ENCODE results near the gene TCTN2.

TCTN2 gene

GRCh38 chr12:123748161-123748560 is 77.2 kb downstream of the TCTN2 start:
- peaks cover 73% of the 10 kb centered on the region for H3K36me3 ChIP-seq (ENCODE audit: control insufficient read depth, low read length)
- H3K4me1 ChIP-seq (ENCODE audit: control insufficient read depth, low read length) = peaks cover 2% of the 10 kb centered on the region
- no peak overlapping the region for H3K27ac ChIP-seq (ENCODE audit: low read depth, low read length)
- no peaks in the 10 kb centered on the region for H3K9me2 ChIP-seq (replicated peaks; ENCODE audit: control insufficient read depth, low read length)
- no peak overlapping the region for H3K4me2 ChIP-seq (ENCODE audit: low read length)
- no peak overlapping the region for H3K4me3 ChIP-seq (ENCODE audit: low read length)
- no peaks in the 10 kb centered on the region for H3F3A ChIP-seq (ENCODE audit: control insufficient read depth, insufficient read depth)
- H3K27me3 ChIP-seq (ENCODE audit: control insufficient read depth, low read length) = no peaks in the 10 kb centered on the region
- H4K20me1 ChIP-seq (ENCODE audit: control insufficient read depth, insufficient read depth, low read depth, low read length) = no peaks in the 10 kb centered on the region
- no peaks in the 10 kb centered on the region for H3K79me2 ChIP-seq (ENCODE audit: control insufficient read depth, low read length)
- TF ChIP-seq CTCF (IDR thresholded peaks at IDR 0.05; ENCODE audit: low read depth, low read length, poor library complexity, severe bottlenecking) (no peak), EZH2phosphoT487 (IDR thresholded peaks at IDR 0.05; ENCODE audit: borderline replicate concordance, low read length) (no peak)
- H3K9me3 ChIP-seq (ENCODE audit: control insufficient read depth, insufficient read depth, low read length) = no peaks in the 10 kb centered on the region

- Histone ChIP-seq H3K4me3 (ENCODE audit: low read length) (no peak overlapping the region), H3K4me2 (ENCODE audit: low read length) (no peak overlapping the region), H4K20me1 (ENCODE audit: control insufficient read depth, insufficient read depth, low read depth, low read length) (no peaks in the 10 kb centered on the region), H3K79me2 (ENCODE audit: control insufficient read depth, low read length) (no peaks in the 10 kb centered on the region), H3K36me3 (ENCODE audit: control insufficient read depth, low read length) (peaks cover 71% of the 10 kb centered on the region), H3K9me3 (ENCODE audit: control insufficient read depth, insufficient read depth, low read length) (no peaks in the 10 kb centered on the region), H3F3A (ENCODE audit: control insufficient read depth, insufficient read depth) (no peaks in the 10 kb centered on the region), H3K9me2 (replicated peaks; ENCODE audit: control insufficient read depth, low read length) (no peaks in the 10 kb centered on the region), H3K27ac (ENCODE audit: low read depth, low read length) (no peak overlapping the region), H3K4me1 (ENCODE audit: control insufficient read depth, low read length) (no peaks in the 10 kb centered on the region), H3K27me3 (ENCODE audit: control insufficient read depth, low read length) (no peaks in the 10 kb centered on the region)
- TF ChIP-seq EZH2phosphoT487 (IDR thresholded peaks at IDR 0.05; ENCODE audit: borderline replicate concordance, low read length) = no peak
- TF ChIP-seq CTCF (IDR thresholded peaks at IDR 0.05; ENCODE audit: low read depth, low read length, poor library complexity, severe bottlenecking) = no peak
Measured at GRCh38 chr12:123748661-123749060, 77.7 kb downstream of the TCTN2 start.

GRCh38 chr12:123749355-123749754 is 78.4 kb downstream of the TCTN2 start:
- H3K9me2 ChIP-seq (replicated peaks; ENCODE audit: control insufficient read depth, low read length) = no peaks in the 10 kb centered on the region
- no peak for TF ChIP-seq EZH2phosphoT487 (IDR thresholded peaks at IDR 0.05; ENCODE audit: borderline replicate concordance, low read length)
- TF ChIP-seq CTCF (IDR thresholded peaks at IDR 0.05; ENCODE audit: low read depth, low read length, poor library complexity, severe bottlenecking) = no peak

More at GRCh38 chr12:123749355-123749754, 78.4 kb downstream of the TCTN2 start:
- H3K4me1 ChIP-seq (ENCODE audit: control insufficient read depth, low read length) = no peaks in the 10 kb centered on the region
- H3K79me2 ChIP-seq (ENCODE audit: control insufficient read depth, low read length) = no peaks in the 10 kb centered on the region
- no peaks in the 10 kb centered on the region for H3F3A ChIP-seq (ENCODE audit: control insufficient read depth, insufficient read depth)
- no peaks in the 10 kb centered on the region for H4K20me1 ChIP-seq (ENCODE audit: control insufficient read depth, insufficient read depth, low read depth, low read length)
- H3K4me3 ChIP-seq (ENCODE audit: low read length) = no peak overlapping the region
- H3K27ac ChIP-seq (ENCODE audit: low read depth, low read length) = no peak overlapping the region
- no peaks in the 10 kb centered on the region for H3K9me3 ChIP-seq (ENCODE audit: control insufficient read depth, insufficient read depth, low read length)
- H3K4me2 ChIP-seq (ENCODE audit: low read length) = no peak overlapping the region
- H3K27me3 ChIP-seq (ENCODE audit: control insufficient read depth, low read length) = no peaks in the 10 kb centered on the region
- peaks cover 70% of the 10 kb centered on the region for H3K36me3 ChIP-seq (ENCODE audit: control insufficient read depth, low read length)
